ENCODE results near the gene ACTL9. TPM values are rescaled to one million over a fixed set of nuclear protein-coding genes. Genes with fewer than 3 reads are reported as not detected.
"Not testable (repeated sequence)": the region's sequence is repeated elsewhere in the genome, so short reads cannot be mapped to it uniquely, and the experiment has no call there.

ACTL9 gene
- total RNA-seq, 1 donor from 2014 or later, result not detected

DNA sequence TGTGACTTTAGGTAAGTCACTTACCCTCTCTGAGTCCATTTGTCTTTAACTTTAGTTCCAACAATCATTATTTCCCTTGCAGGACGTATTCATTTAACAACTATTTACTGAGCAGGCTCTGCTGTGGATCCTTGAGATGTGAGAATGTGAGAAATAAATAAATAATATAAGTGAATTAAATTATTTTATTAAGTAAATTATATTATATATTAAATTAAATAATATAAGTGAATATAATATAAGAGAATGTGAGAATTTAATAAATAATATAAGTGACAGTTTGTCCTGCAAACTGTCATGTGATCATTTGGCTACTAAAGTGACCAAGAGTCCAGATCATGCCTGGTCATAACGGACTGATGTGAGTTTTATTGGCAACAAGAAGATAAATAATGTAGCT lies 23.4 kb upstream of the ACTL9 start:
- TF ChIP-seq, protein P1, sequence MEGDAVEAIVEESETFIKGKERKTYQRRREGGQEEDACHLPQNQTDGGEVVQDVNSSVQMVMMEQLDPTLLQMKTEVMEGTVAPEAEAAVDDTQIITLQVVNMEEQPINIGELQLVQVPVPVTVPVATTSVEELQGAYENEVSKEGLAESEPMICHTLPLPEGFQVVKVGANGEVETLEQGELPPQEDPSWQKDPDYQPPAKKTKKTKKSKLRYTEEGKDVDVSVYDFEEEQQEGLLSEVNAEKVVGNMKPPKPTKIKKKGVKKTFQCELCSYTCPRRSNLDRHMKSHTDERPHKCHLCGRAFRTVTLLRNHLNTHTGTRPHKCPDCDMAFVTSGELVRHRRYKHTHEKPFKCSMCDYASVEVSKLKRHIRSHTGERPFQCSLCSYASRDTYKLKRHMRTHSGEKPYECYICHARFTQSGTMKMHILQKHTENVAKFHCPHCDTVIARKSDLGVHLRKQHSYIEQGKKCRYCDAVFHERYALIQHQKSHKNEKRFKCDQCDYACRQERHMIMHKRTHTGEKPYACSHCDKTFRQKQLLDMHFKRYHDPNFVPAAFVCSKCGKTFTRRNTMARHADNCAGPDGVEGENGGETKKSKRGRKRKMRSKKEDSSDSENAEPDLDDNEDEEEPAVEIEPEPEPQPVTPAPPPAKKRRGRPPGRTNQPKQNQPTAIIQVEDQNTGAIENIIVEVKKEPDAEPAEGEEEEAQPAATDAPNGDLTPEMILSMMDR (IDR thresholded peaks at IDR 0.05; ENCODE audit: insufficient read depth, low read length, poor library complexity, severe bottlenecking), result no peak
- Histone ChIP-seq H3K36me3 (ENCODE audit: control insufficient read depth, insufficient read depth, low read length) (no peaks in the 10 kb centered on the region), H3K27me3 (ENCODE audit: control insufficient read depth, insufficient read depth, low read length) (no peaks in the 10 kb centered on the region), H3K4me3 (ENCODE audit: low read depth, low read length) (no peak overlapping the region)
- no peak for DNase-seq (ENCODE audit: low read depth)

DNA sequence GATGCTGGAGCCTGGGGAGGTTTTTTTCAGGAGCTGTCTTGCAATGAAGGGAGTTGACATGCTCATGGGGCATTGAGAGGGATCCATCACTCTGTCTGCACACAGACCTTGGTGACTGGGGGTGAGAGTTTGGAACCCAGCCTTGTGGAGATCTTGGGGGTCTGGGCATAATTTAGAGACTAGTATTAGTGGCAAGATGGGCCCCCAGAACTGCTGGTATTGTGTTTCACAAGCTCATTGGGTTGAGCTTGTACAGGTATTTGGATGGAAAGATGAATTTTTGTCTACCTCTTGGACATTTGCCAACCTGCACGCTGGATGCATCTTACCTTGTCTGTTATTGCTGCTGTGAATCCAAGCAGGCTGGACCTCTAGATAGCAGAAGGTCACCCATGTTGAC lies 22.7 kb upstream of the ACTL9 start, which contains the start of gene OR2Z1:
TSS of gene OR2Z1 (plus strand) at position 301 of the 400 bp plus-strand sequence. CDS start 9,395 bp downstream, outside the sequence.
- DNase-seq (ENCODE audit: low read depth), result no peak
- Histone ChIP-seq H3K36me3 (ENCODE audit: control insufficient read depth, insufficient read depth, low read length) (no peaks in the 10 kb centered on the region), H3K27me3 (ENCODE audit: control insufficient read depth, insufficient read depth, low read length) (no peaks in the 10 kb centered on the region), H3K4me3 (ENCODE audit: low read depth, low read length) (no peak within 1 kb of the TSS)
- TF ChIP-seq, protein P1 (IDR thresholded peaks at IDR 0.05; ENCODE audit: insufficient read depth, low read length, poor library complexity, severe bottlenecking), result no peak

DNA sequence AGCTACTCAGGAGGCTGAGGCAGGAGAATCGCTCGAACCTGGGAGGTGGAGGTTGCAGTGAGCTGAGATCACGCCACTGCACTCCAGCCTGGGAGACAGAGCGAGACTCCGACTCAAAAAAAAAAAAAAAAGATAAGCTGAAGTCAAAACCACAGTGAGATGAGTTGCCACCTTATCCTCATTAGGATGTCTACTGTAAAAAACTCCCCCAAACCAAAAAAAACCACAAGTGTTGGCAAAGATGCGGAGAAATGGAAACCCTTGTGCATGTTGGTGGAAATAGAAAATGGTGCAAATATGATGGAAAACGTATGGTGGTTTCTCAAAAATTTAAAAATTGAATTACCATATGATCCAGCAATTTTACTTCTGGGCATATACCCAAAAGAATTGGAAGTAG lies 11.7 kb upstream of the ACTL9 start:
- H3K27me3 ChIP-seq (ENCODE audit: control insufficient read depth, insufficient read depth, low read length); DNase-seq (ENCODE audit: low read depth); H3K4me3 ChIP-seq (ENCODE audit: low read depth, low read length); H3K36me3 ChIP-seq (ENCODE audit: control insufficient read depth, insufficient read depth, low read length): not testable (repeated sequence)

DNA sequence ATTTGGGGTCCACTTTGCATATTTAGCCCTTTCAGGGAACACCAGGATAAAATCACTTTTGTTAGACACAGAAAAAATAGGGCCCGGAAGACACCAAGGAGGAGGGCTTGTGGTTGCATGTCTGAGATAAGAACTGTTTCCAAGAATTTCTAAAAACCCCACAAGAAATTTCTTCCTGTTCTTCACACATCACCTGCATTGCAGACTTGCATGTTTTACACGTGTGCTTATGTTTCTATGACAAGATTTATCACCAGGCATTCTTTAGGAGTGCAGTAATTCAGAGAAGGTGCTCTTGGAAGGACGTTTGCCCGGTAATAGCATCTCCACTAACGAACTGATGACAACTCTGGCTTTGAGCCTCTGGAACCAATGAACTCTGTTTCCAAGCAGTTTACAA lies 7.1 kb upstream of the ACTL9 start:
- H3K36me3 ChIP-seq (ENCODE audit: control insufficient read depth, insufficient read depth, low read length), result no peaks in the 10 kb centered on the region
- no peak overlapping the region for H3K4me3 ChIP-seq (ENCODE audit: low read depth, low read length)
- no peak for DNase-seq (ENCODE audit: low read depth)
- TF ChIP-seq, protein P1 (IDR thresholded peaks at IDR 0.05; ENCODE audit: insufficient read depth, low read length, poor library complexity, severe bottlenecking), result no peak
- no peaks in the 10 kb centered on the region for H3K27me3 ChIP-seq (ENCODE audit: control insufficient read depth, insufficient read depth, low read length)

DNA sequence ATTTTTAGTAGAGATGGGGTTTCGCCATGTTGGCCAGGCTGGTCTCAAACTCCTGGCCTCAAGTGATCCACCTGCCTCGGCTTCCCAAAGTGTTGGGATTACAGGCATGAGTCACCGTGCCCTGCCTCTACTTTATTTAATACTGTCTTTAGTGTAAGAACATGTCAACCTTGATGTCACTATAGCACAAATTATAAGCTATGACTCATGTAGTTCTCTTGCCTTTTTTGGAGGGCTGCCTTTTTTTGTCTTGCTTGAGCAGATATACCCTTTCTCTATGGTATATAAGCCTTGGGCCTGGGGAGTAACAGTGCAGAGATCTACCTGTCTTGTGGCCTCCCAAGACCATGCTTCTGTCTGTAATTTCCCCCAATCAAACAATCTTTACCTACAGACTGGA lies 6.7 kb upstream of the ACTL9 start:
- not testable (repeated sequence) for H3K27me3 ChIP-seq (ENCODE audit: control insufficient read depth, insufficient read depth, low read length); H3K4me3 ChIP-seq (ENCODE audit: low read depth, low read length); DNase-seq (ENCODE audit: low read depth); H3K36me3 ChIP-seq (ENCODE audit: control insufficient read depth, insufficient read depth, low read length)

DNA sequence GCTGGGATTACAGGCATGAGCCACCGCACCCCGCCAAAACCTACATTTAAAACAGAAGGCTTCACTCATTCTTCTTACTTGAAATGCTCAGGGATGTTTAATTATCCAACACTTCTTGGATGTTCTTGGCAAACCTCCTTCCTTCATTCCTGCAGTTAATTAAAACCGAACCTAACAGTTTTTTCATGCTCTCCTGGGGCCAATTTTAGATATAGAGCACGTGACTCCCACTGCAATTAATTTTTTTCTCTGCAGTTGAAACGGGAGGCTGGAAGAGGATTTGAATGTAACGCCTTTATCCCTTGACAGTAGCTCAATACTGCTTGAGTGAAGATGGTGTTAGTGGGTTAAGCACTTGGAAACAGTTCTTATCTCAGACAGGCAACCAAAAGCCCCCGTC lies 4.6 kb upstream of the ACTL9 start:
- H3K27me3 ChIP-seq (ENCODE audit: control insufficient read depth, insufficient read depth, low read length), result no peaks in the 10 kb centered on the region
- H3K4me3 ChIP-seq (ENCODE audit: low read depth, low read length), result no peak overlapping the region
- TF ChIP-seq, protein P1 (IDR thresholded peaks at IDR 0.05; ENCODE audit: insufficient read depth, low read length, poor library complexity, severe bottlenecking), result no peak
- H3K36me3 ChIP-seq (ENCODE audit: control insufficient read depth, insufficient read depth, low read length), result no peaks in the 10 kb centered on the region
- no peak for DNase-seq (ENCODE audit: low read depth)

DNA sequence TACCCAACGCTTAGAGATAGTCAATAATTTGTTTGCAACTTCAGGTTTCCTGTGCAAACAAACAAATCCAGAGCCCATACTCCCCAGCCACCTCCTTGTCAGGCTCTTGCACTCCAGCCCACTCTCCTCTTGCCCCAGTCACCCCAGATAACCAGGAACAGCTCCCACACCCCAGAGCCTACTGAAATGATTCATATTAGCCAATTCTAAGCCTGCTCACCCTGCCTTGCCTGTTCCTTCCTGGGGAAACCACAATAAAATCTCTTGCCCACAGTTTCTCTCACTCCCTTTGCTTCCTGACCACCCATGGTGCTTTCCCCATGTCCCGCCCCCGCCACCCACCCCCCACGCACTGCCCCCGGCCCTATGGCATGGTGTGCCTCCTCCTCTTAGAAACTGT lies 3.8 kb upstream of the ACTL9 start:
- H3K4me3 ChIP-seq (ENCODE audit: low read depth, low read length), result no peak overlapping the region
- TF ChIP-seq, protein P1 (IDR thresholded peaks at IDR 0.05; ENCODE audit: insufficient read depth, low read length, poor library complexity, severe bottlenecking), result no peak
- H3K36me3 ChIP-seq (ENCODE audit: control insufficient read depth, insufficient read depth, low read length), result no peaks in the 10 kb centered on the region
- no peaks in the 10 kb centered on the region for H3K27me3 ChIP-seq (ENCODE audit: control insufficient read depth, insufficient read depth, low read length)
- DNase-seq (ENCODE audit: low read depth), result no peak

All from kidney epithelial cell (primary cell).